BE2C (cell line): ENCODE results near the gene CD93.

Experiments
- DNase-seq: peaks from one replicate; pipeline ENCODE4 v3.0.0-alpha.2; 2020
- H3K27me3 ChIP-seq: fragments of 250-450 bp; sonication (Bioruptor Pico); 2 replicates; pipeline ENCODE4 v1.5.1; 2020; ENCODE audit warnings: mild to moderate bottlenecking
- H3K36me3 ChIP-seq: fragments of 250-450 bp; sonication (Bioruptor Pico); 2 replicates; pipeline ENCODE4 v1.5.1; 2020; ENCODE audit warnings: mild to moderate bottlenecking
- H3K4me1 ChIP-seq: fragments of 250-450 bp; sonication (Bioruptor Pico); 2 replicates; pipeline ENCODE4 v1.5.1; 2020
- H3K4me3 ChIP-seq: 2 replicates; pipeline ENCODE4 v1.5.1; 2011; ENCODE audit warnings: low read depth, low read length
- H3K9me3 ChIP-seq: fragments of 250-450 bp; sonication (Bioruptor Pico); 2 replicates; pipeline ENCODE4 v1.5.1; 2020
- TF ChIP-seq, protein P1 (sequence below): IDR thresholded peaks from 2 replicates; pipeline ENCODE4 v1.5.1; 2012; ENCODE audit warnings: mild to moderate bottlenecking, low read depth, low read length

Gene CD93

DNA sequence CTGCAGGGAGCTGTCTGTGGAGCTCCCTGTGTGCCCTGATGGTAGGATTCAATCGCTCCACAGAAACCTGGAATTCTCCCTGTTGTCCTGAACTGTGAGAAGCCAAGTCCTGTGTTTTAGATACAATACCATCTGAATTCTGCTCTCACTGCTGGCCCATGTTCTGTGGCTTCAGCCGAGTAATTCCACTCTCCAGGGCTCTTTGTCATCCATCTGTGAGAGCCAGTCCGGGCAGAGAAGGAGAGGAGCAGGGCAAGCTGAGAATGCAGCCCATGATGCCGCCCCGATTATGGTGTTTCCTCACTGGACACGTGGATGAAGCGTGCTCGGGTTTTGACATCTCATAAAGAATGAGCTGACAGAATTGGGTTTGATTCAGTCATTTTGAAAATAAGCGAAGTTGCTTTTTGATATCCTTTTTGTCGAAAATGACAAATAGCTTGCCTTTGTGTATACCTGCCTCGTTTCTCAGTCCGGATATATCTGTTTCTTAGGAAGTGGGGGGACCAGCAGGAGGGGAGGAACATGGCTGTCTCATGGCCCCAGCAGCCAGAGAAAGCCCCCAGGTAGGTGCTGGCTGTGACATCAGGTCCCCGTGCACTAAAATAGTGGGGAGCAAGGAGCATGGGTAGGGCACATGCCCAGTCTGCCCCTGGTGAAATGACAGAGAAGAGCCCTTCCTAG is 8.2 kb upstream of the CD93 start:
- no peaks in the 10 kb centered on the region for H3K9me3 ChIP-seq

DNA sequence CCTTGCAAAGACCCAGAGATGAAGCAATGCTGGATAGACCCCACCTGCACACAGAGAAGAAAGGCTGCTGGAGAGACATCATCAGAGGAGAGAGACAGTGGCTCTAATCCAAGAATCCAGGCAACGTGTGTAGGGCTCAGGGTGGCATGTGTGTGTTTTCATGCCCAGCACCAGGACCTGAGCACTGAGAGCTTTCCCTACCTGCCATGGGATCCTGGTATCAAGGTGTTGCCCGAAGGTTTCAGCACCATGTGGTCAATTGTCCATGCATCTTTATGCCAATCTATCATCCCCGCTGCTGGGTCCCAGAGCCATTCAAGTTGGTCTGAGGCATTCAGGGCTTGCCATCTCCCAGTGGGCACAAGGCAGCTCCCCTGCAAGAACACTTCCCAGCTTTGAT is 7.5 kb upstream of the CD93 start:
- no peaks in the 10 kb centered on the region for H3K9me3 ChIP-seq
- H3K4me1 ChIP-seq: no peaks in the 10 kb centered on the region
- H3K36me3 ChIP-seq: no peaks in the 10 kb centered on the region
- no peak overlapping the region for H3K4me3 ChIP-seq
- no peak for DNase-seq
- TF ChIP-seq, protein P1, sequence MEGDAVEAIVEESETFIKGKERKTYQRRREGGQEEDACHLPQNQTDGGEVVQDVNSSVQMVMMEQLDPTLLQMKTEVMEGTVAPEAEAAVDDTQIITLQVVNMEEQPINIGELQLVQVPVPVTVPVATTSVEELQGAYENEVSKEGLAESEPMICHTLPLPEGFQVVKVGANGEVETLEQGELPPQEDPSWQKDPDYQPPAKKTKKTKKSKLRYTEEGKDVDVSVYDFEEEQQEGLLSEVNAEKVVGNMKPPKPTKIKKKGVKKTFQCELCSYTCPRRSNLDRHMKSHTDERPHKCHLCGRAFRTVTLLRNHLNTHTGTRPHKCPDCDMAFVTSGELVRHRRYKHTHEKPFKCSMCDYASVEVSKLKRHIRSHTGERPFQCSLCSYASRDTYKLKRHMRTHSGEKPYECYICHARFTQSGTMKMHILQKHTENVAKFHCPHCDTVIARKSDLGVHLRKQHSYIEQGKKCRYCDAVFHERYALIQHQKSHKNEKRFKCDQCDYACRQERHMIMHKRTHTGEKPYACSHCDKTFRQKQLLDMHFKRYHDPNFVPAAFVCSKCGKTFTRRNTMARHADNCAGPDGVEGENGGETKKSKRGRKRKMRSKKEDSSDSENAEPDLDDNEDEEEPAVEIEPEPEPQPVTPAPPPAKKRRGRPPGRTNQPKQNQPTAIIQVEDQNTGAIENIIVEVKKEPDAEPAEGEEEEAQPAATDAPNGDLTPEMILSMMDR: no peak
- no peaks in the 10 kb centered on the region for H3K27me3 ChIP-seq

More for the DNA sequence above, 8.2 kb upstream of the CD93 start:
- H3K36me3 ChIP-seq: no peaks in the 10 kb centered on the region
- no peaks in the 10 kb centered on the region for H3K27me3 ChIP-seq
- TF ChIP-seq, protein P1: no peak
- no peak overlapping the region for H3K4me3 ChIP-seq
- no peak for DNase-seq
- no peaks in the 10 kb centered on the region for H3K4me1 ChIP-seq

DNA sequence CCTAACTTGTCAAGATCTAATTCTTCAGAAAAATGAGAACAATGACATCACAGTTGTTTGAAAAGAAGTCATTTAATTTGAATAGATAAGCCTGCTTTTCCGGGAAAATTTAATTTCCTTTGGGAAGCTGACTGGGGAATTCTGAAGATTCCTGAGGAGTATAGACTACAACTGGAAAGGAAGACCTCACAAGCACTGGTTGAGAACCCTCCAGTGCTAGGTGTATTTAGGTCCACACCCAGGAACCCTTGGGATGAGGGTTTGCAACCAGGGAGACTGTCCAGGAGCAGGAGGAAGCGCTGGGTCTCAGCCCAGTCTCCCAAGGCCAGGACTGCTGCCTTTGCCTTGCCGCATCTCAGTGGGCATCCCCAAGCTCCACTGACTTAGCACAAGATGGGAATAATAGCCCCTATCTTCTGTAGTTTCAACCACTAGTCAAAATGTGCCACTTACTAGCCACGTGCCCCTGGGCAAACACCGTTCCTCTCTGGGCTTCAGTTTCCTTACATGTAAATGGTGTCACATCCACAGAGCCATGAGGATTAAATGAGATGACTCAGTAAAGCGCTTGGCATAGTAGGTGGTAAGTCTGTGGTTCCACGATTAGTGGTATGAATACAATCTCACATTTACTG is 6.9 kb upstream of the CD93 start:
- Histone ChIP-seq H3K27me3 (no peaks in the 10 kb centered on the region), H3K36me3 (no peaks in the 10 kb centered on the region), H3K9me3 (no peaks in the 10 kb centered on the region), H3K4me1 (no peaks in the 10 kb centered on the region), H3K4me3 (no peak overlapping the region)
- TF ChIP-seq, protein P1: no peak
- no peak for DNase-seq

DNA sequence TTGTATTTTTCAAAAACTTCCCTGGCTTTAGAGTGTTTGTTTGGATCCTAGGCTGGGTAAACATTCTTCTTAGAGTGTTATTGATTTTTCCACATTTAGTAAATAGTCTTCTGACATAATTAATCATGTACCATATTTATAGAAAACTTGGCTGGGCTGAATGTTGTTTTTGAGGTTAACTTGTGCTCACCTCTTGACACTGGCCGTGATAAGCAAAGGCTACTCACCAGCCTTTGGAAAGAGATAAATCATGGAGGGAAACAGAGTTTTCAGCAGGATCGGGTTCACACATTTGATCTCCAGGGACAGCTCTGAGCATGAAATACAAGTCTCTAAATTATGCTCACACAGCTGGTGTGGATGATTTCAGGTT is 6.2 kb upstream of the CD93 start:
- no peaks in the 10 kb centered on the region for H3K9me3 ChIP-seq
- no peak overlapping the region for H3K4me3 ChIP-seq
- no peaks in the 10 kb centered on the region for H3K27me3 ChIP-seq
- no peaks in the 10 kb centered on the region for H3K4me1 ChIP-seq
- no peak for DNase-seq
- TF ChIP-seq, protein P1: no peak
- H3K36me3 ChIP-seq: no peaks in the 10 kb centered on the region

DNA sequence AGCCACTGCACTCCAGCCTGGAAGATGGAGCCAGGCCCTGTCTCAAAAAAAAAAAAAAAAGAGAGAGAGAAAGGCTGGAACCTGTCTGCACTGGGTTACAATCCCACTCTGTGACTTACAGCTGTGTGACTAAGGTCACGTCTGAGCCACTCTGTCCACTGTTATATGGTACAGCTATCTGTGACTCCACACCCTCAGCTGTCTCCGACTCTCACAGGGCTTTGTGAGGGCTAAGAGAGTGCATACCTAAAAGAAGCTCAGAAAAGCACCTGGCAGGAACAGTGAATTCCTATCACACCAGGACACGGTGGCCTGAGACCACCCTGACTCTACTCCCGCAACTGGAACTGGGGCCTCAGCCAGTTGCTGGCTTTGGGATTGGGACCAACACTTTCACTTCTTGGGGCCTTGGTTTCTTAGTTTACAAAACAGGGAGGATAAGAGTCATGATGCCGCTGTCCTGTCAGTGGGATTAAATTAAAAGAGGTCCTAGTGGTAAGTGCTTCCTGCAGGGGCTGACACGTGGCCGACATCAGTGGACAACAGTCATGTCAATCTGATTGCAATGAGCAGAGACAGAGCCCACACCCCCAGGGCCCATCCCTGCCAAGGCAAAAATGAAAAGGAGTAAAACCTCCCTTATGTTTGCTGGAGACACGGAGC is 5.7 kb upstream of the CD93 start:
- no peak for DNase-seq
- H3K4me3 ChIP-seq: no peak overlapping the region
- TF ChIP-seq, protein P1: no peak
- H3K36me3 ChIP-seq: no peaks in the 10 kb centered on the region
- no peaks in the 10 kb centered on the region for H3K27me3 ChIP-seq
- H3K9me3 ChIP-seq: no peaks in the 10 kb centered on the region
- H3K4me1 ChIP-seq: no peaks in the 10 kb centered on the region

DNA sequence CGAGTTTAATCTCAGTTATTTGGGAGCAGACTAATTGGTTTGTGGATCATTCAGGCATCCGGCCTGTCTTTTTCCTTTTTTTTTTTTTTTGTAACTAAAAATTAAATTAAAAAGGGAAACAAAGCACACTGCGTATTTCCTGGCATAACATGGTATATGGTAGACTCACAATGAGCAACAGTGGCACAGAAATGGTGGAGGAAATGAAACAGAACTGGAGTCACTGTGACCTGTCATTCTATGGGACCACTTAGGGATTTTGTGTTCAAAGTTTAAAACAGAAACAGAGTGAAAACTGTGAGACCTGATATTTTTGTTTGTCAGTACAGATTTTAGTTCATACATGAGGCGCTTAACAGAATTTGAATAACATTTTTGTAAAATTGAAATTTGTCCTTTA is 4.8 kb upstream of the CD93 start:
- H3K4me1 ChIP-seq: no peaks in the 10 kb centered on the region
- no peaks in the 10 kb centered on the region for H3K9me3 ChIP-seq
- H3K27me3 ChIP-seq: no peaks in the 10 kb centered on the region
- H3K4me3 ChIP-seq: no peak overlapping the region
- TF ChIP-seq, protein P1: no peak
- DNase-seq: no peak
- H3K36me3 ChIP-seq: no peaks in the 10 kb centered on the region
